ENCODE measurements around the gene ADAM8.

GRCh38 chr10:133255323-133255722 is 21.3 kb downstream of the ADAM8 start:
- no peak for TF ChIP-seq CTCF (IDR thresholded peaks at IDR 0.05)
- TF ChIP-seq POLR2A (IDR thresholded peaks at IDR 0.05) = no peak
